ENCODE data around the gene PDK2.
A peak's percentile ranks its signal among the peaks of the same experiment; 100 is the strongest.

The PDK2 gene

DNA sequence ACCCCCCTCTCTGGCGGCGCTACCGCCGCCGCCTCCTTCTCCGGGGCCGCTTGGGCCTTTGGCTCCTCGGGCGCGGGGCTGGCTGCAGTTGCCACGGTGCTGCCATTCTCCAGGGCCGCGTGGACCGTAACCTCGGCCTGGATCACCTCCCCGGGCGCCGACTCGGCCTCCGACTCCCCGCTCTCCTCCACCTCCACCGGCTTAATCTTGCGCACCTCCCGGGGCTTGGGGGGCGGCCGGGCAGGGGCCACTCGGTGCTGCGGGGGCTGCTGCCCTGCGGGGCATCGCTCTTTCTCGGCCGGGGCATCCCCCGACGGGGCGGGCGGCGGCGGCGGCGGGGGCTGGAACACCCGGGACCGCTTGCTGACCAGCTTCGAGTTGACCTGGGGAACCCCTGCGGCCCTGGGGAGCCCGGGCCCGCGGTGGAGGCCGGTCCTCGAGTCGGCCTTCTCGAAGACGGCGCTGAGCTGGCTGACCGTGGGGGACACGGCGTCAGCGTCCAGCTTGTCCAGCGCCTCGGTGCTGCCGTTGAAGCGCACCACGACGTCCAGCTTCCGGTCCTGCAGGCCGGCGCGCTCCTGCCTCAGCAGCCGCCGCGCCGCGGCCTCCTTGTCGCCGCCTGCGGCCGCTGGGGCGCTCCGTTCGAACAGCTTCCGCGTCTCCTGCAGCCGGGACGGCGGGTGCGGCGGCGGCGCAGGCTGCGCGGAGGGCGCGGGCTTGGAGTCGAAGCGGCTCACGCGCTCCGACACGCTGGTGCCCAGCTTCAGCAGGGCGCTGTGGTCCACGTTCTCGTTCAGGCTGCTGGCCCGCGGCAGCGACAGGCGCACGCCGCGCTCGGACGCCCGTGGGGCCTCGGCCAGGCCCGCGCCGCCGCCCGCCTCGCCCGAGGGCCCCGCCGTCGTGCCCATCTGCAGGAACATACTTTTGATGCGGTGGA, 54.5 kb downstream of the PDK2 start:
- no peak for DNase-seq (ENCODE audit: low read depth in 2 of 2)

DNA sequence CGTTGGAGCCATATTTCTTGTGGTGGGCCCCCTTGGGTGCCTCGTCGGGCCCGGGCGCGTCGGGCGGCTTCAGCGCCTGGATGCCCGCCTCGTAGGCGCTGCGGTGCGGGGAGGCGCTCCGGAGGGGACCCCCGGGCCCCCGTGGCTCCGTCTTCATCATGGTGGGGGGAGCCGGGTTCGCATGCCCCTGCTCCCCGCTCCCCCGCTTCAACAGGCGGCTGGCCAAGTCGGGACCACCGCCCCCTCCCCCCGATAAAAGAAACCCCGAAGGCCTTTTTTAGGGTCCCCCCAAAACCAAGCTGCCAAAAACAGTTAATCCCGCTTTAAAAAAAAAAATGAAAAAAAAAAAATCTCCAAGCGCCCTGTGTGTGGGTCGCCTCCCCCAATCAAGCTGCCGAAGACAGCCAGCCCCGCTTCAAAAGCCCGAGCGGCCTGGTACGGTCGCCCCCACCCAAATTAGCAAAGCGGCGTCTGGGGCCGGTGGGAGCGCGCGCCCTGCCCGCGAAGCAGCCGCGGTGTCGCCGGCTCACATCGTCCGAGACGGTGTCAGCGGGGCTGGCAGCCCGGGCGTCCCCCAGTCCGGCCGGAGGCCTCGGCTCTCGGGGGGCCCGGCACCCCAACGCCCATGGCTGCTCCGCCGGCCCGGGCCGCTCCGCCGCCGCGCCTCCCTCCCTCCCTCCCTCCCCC, 55.3 kb downstream of the PDK2 start, which contains the start of gene PPP1R9B:
TSS of gene PPP1R9B (minus strand) at position 324 of the 687 bp plus-strand sequence. CDS start at position 160, 164 bp downstream.
- no peak for DNase-seq (ENCODE audit: low read depth in 2 of 2)

DNA sequence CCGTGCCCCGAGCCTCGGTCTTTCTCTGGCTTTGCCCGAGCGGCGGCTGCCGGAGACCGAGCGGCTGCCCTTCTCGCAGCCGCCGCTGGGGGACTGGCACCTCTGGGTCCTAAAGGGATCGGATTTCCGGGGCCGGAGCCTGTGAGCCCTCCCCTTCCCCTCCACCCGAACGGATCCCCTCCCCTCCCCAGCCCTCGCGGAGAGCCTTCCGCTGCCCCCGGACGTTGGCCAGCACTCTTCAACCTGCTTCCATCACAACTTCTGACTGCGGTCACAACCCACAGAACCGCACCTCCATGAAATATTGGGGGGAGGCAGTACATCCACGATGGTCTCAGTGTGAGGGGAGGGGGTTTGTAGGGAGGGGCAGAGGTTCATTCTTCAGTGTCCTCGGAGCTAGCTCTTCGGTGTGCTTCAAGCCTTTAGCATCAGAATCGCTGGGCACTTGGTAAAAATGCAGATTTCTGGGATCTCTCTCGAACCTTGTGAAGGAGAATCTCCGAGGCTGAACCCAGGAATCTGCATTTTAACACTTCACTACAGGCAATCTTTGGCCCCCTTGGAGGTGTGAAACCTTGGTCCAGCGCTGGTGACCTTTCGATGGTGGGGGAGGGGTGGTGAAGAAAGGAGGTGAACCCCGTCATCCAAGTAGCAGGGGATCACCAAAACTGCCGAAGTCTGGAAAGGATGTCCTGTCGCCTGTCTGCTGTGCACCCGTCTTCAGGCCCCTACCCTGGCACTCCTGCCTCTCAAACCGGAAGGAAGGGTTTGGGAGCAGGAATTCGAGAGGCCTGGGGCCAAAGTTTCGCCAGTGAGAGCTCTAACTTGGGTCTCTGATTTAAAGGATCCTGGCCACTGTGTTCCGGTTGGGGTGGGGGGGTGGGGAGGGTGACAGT, 56.1 kb downstream of the PDK2 start:
- DNase-seq (ENCODE audit: low read depth in 2 of 2), result peak; percentile 45 to 72

DNA sequence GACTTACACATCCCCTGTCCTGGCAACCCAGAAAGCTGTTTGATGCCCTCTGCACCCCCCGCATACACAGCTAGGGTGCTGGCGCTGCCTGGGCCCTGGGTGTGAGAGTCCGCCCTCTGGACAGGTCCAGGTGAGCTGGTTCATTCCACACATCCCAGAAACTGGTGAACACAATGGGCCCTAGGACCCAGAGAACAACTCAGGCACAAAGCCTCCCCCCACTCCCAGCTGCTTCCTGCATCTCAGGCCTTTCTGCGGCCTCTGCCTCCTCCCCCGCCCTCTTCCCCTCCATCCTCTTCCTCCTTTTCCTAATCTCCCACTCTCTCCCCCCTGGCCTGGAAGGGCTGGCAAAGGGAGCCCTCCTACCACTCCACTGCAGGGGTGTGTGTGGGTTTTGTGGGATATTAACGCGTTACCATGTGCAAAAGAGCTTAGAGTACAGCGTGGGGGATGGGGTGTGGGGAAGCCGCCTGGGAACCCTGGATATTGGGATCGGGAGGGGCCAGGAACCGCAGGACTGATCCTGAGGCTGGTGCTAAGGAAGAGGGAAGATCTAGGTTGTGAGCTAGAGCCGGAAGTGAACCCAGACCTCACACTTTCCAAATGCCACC, 56.9 kb downstream of the PDK2 start:
- DNase-seq (ENCODE audit: low read depth in 2 of 2), result no peak

DNA sequence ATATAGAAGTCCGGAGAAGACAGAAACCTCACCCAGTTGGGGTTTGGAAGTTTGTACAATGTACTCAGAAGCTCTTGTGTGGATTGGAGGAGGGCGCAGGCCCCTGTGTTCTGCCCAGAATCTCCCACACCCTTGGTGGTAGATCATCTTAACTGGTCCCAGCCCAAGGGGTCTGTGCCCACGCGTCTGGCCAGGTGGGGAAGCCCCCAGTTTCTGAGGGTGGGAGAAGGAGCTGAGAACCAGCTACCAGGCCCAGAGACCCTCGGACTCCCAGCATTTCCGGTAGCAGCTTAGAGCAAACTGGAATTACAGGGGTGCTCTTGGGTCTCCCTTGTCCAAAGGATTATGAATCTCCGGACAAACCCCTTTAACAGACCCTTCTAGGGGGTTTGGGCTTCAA, 57.6 kb downstream of the PDK2 start:
- DNase-seq (ENCODE audit: low read depth in 2 of 2), result no peak

DNA sequence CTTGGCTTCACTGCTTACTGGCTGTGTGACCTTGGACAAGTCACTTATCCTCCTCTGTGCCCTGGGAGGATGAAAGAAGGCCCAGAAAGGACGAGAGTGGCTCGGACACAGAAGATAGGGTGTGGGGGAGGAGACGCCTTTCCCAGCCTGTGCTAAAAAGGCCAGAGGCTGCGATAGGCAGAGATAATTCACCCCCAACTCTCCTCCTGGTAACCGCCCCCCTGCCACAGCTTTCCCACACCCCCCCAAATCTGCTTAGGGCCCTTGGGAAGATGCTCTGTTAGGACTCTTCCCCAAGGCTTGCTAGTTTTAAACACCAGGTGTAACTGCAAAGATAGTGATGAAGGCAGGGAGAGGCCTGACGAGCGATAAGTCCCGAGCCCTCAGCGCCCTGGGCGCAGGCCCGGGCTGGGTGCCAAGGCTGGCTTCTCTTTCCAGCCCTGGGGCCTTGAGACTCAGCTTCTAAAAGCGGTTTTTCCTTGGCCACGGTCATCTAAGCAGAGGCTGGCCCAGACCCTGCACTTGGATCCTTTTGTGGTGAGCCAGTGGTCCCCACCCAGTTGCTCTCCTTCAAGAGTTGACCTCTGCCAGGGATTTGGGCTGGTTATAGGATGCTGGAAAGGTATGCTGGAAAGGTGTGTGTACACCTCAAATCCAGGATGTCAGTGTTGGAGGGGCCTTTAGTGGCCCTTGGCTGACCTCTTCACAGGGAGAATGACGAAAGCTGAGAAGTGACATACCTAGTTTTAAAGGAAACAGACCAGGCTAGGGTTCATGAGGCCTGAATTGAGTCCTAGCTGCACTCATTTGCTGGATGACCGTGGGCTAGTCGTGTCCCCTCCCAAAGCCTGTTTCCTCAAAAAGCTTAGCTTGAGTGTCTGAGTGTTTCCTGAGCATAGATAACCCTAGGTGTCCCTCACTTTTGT, 58.8 kb downstream of the PDK2 start:
- DNase-seq (ENCODE audit: low read depth in 2 of 2), result no peak

DNA sequence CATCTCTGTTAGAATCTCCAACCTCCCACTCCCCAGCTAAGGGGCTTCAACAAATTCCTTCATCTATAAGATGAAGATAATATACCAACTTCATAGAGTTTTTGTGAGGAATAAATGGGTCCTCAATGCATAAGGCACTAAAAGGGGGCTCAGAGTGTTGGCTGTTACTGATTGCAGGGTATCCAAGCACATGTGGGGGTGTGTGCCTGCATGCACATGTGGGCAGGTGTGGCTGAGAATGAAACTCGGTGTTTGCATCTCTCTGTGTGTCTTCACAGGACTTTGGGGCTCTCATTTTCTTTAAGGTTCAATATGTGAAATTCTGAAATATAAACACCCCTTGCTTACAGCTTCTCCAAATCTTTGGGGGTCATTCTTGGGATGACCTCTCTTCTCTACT, 59.5 kb downstream of the PDK2 start:
- no peak for DNase-seq (ENCODE audit: low read depth in 2 of 2)

DNA sequence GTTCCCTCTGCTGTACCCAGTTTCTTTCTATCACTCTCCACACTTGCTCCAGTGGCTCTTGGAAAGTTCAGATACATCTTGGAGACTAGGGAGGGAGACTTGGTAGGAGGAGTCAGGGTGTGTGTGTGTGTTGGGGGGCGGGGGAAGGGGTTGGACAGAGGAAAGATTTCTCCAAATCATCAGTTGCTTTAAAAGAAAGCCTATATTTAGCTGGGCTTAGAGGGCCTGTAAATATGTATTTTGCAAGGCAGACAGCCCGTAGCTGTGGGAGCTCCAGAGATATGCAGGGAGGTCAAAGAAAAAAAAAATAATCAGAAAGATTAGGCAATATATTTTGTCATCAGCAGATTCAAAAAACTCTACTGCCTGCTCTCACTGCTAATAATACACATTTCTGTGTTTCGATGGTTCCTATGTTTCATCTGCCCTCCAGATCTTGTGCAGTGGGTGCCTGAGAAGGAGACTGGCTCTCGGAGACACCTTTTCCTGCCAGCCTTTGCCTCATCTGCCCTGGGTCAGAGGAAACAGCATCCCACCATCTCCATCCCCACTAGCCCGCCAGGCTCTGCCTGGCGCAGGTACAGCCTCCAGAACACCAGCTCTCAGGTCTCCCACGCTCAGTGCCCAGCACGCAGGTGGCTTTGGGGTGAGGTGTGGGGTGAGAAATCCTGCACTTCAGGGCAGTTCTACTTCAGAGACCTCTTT, 60.1 kb downstream of the PDK2 start:
- DNase-seq (ENCODE audit: low read depth in 2 of 2), result no peak

DNA sequence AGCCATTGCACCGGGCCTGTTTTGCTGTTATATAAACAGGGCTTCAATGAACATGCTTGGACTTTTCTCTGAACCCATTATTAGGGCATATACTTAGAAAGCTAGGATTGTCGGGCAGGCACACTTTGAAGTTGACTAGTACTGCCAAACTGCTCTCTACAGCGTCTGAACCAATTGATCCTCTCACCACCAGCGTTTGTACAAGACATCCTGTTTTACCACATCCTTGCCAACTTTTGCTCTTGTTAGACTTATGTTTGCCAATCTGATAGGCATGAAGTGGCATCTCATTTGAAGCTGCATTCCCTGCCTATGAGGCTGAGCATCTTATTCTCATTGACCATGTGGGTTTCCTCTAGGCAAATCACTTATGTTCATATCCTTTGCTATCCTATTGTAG, 62.7 kb downstream of the PDK2 start:
- no peak for DNase-seq (ENCODE audit: low read depth in 2 of 2)

DNA sequence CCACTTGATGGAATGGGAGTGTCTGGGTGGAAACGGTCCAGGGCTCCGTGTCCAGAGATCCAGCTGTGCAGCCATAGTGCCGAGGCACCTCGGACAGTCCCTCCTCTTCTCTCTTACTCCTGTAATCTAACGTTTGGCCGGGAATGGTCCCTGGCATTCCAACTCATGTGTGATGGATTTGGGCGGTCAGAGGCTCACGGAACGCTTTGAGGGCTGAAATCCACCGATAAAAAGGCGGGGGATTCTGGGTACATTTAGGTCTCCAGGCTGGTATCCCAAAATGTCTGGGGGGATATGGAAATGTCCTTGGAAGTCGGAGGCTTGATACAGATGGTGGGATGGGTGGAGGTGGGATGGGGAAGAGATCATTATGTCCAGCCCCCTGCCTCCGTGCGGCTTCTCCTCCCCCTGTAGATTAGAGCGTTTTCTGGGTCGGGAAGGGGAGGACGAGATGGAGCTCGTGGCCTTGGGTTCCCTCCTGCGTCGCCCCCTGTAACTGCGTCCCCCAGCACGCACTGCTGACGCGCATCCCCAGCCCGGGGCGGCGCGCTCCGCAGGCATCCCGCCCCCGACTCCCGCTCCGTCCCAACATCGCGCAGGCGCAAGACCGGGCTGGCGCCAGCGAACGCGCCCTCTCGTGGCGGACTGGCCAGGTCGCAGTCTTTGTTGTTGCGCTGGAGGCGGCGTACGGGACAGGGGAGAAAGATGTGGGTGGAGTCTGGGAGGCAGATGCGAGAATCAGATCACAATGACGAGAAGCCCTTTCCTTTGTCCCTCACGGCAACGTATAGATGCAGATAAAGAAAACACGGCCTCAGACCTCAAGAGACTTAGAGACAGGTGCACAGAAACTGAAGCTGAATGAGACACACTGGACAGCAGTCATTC, 66.1 kb downstream of the PDK2 start:
- peak; percentile 90 to 91 for DNase-seq (ENCODE audit: low read depth in 2 of 2)
